Neural cell (in vitro differentiated cells): ENCODE data around the gene MTRR.

ENCODE experiments used
- EP300 ChIP-seq: fragments of 450-650 bp; conservative IDR thresholded peaks from 2 replicates; pipeline ENCODE4 v1.6.1; 2014; ENCODE audit warnings: antibody characterized with exemption, mild to moderate bottlenecking, moderate library complexity; ENCODE audit not compliant: poor library complexity, severe bottlenecking
- EZH2 ChIP-seq: fragments of 200-600, 300-800 bp; shearing (Covaris generic), sonication (generic); IDR thresholded peaks from 2 replicates; pipeline ENCODE4 v1.6.1; 2014; ENCODE audit warnings: antibody characterized with exemption, low read length, borderline replicate concordance, mild to moderate bottlenecking; ENCODE audit not compliant: insufficient read depth, poor library complexity, severe bottlenecking
- MXI1 ChIP-seq: fragments of 450-650 bp; conservative IDR thresholded peaks from 2 replicates; pipeline ENCODE4 v1.6.1; 2014; ENCODE audit warnings: antibody characterized with exemption, mild to moderate bottlenecking; ENCODE audit not compliant: poor library complexity, severe bottlenecking
- POLR2AphosphoS5 ChIP-seq: IDR thresholded peaks from 2 replicates; pipeline ENCODE4 v1.6.1; 2012
- RAD21 ChIP-seq: fragments of 450-650 bp; conservative IDR thresholded peaks from 2 replicates; pipeline ENCODE4 v1.6.1; 2014; ENCODE audit warnings: antibody characterized with exemption, mild to moderate bottlenecking, moderate library complexity
- REST ChIP-seq: IDR thresholded peaks from 2 replicates; pipeline ENCODE4 v1.6.1; 2012; ENCODE audit warnings: borderline replicate concordance
- SMC3 ChIP-seq: fragments of 450-650 bp; conservative IDR thresholded peaks from 2 replicates; pipeline ENCODE4 v1.6.1; 2014; ENCODE audit warnings: antibody characterized with exemption, mild to moderate bottlenecking, moderate library complexity; ENCODE audit not compliant: poor library complexity
- TAF1 ChIP-seq: IDR thresholded peaks from 2 replicates; pipeline ENCODE4 v1.6.1; 2012; ENCODE audit warnings: low read depth
- TF ChIP-seq, protein P1 (sequence below): fragments of 450-650 bp; IDR thresholded peaks from 2 replicates; pipeline ENCODE4 v1.5.1; 2014; ENCODE audit warnings: antibody characterized with exemption, mild to moderate bottlenecking, moderate library complexity; ENCODE audit not compliant: poor library complexity, severe bottlenecking

DNA sequence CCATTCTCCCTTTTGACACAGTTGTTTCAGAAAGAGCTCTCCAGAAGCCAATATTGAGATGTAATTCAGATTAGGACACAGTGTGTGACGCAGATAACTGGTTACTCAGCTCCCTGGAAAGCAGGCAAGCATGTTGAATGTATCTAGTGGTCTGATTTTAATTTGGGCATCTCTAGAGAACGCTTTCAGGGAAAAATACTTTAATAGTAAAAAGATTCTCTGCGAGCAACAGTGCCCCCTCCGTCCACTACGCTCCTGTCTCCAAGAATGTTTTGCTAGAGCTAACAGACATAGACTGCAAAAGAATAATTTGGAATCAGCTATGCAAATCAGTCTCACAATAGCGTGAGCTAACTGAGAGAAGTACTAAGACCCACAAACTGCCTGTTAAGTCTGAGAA is 41.3 kb upstream of the MTRR start:
- TF ChIP-seq, protein P1, sequence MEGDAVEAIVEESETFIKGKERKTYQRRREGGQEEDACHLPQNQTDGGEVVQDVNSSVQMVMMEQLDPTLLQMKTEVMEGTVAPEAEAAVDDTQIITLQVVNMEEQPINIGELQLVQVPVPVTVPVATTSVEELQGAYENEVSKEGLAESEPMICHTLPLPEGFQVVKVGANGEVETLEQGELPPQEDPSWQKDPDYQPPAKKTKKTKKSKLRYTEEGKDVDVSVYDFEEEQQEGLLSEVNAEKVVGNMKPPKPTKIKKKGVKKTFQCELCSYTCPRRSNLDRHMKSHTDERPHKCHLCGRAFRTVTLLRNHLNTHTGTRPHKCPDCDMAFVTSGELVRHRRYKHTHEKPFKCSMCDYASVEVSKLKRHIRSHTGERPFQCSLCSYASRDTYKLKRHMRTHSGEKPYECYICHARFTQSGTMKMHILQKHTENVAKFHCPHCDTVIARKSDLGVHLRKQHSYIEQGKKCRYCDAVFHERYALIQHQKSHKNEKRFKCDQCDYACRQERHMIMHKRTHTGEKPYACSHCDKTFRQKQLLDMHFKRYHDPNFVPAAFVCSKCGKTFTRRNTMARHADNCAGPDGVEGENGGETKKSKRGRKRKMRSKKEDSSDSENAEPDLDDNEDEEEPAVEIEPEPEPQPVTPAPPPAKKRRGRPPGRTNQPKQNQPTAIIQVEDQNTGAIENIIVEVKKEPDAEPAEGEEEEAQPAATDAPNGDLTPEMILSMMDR, result no peak
- no peak for TF ChIP-seq EP300
- no peak for TF ChIP-seq POLR2AphosphoS5
- TF ChIP-seq TAF1, result no peak
- no peak for TF ChIP-seq RAD21
- TF ChIP-seq SMC3, result no peak
- TF ChIP-seq EZH2, result no peak
- TF ChIP-seq MXI1, result no peak
- TF ChIP-seq REST, result no peak
